GM23248 (cell line): ENCODE data around the gene SPG21. TPM values are rescaled to one million over a fixed set of nuclear protein-coding genes. Genes with fewer than 3 reads are reported as not detected.

ENCODE experiments used
- DNase-seq: peaks from one replicate; pipeline ENCODE4 v3.0.0-alpha.2; 2015
- H2AFZ ChIP-seq: fragments of 200-600 bp; sonication (generic); 2 replicates; pipeline ENCODE4 v1.6.1; 2016; ENCODE audit warnings: antibody characterized with exemption
- H3F3A ChIP-seq: fragments of 200-600 bp; sonication (generic); 2 replicates; pipeline ENCODE4 v1.6.1; 2016; ENCODE audit warnings: mild to moderate bottlenecking, antibody characterized with exemption, mixed run types; ENCODE audit not compliant: insufficient read depth
- H3K27ac ChIP-seq: fragments of 200-600 bp; sonication (generic); 2 replicates; pipeline ENCODE4 v1.5.1; 2016; ENCODE audit warnings: mild to moderate bottlenecking
- H3K27me3 ChIP-seq: fragments of 200-600 bp; sonication (generic); replicated peaks from 2 replicates; pipeline ENCODE4 v1.6.1; 2016; ENCODE audit warnings: mild to moderate bottlenecking; ENCODE audit not compliant: insufficient read depth
- H3K36me3 ChIP-seq: fragments of 200-600 bp; sonication (generic); 2 replicates; pipeline ENCODE4 v1.6.1; 2016; ENCODE audit warnings: low read depth, mild to moderate bottlenecking
- H3K4me1 ChIP-seq: fragments of 200-600 bp; sonication (generic); 2 replicates; pipeline ENCODE4 v1.6.1; 2016; ENCODE audit warnings: mild to moderate bottlenecking; ENCODE audit not compliant: insufficient read depth
- H3K4me2 ChIP-seq: fragments of 200-600 bp; sonication (generic); one replicate; pipeline ENCODE4 v1.6.1; 2016; ENCODE audit warnings: mild to moderate bottlenecking; ENCODE audit not compliant: unreplicated experiment
- H3K4me3 ChIP-seq: fragments of 200-600 bp; sonication (generic); 2 replicates; pipeline ENCODE4 v1.5.1; 2016; ENCODE audit warnings: mild to moderate bottlenecking
- H3K79me2 ChIP-seq: fragments of 200-600 bp; sonication (generic); 2 replicates; pipeline ENCODE4 v1.6.1; 2016; ENCODE audit warnings: mild to moderate bottlenecking; ENCODE audit not compliant: insufficient read depth
- H3K9ac ChIP-seq: fragments of 200-600 bp; sonication (generic); 2 replicates; pipeline ENCODE4 v1.6.1; 2016; ENCODE audit warnings: mild to moderate bottlenecking
- H3K9me2 ChIP-seq: fragments of 200-600 bp; sonication (generic); 2 replicates; pipeline ENCODE4 v1.6.1; 2016; ENCODE audit warnings: mixed run types, mild to moderate bottlenecking, moderate library complexity; ENCODE audit not compliant: insufficient read depth
- H3K9me3 ChIP-seq: fragments of 200-600 bp; sonication (generic); one replicate; pipeline ENCODE4 v1.6.1; 2017; ENCODE audit warnings: low read depth
- H4K20me1 ChIP-seq: fragments of 200-600 bp; sonication (generic); 2 replicates; pipeline ENCODE4 v1.6.0; 2016; ENCODE audit not compliant: insufficient read depth
- EZH2 ChIP-seq: fragments of 200-600 bp; sonication (generic); IDR thresholded peaks from 2 replicates; pipeline ENCODE4 v1.6.1; 2018; ENCODE audit warnings: antibody characterized with exemption, mild to moderate bottlenecking; ENCODE audit not compliant: insufficient read depth, poor library complexity, severe bottlenecking
- EZH2phosphoT487 ChIP-seq: fragments of 200-600 bp; sonication (generic); IDR thresholded peaks from 2 replicates; pipeline ENCODE4 v1.6.1; 2018; ENCODE audit warnings: antibody characterized with exemption, moderate library complexity, mild to moderate bottlenecking, low read depth; ENCODE audit not compliant: insufficient read depth
- WGBS, 2 experiments: methylation state at CpG; one replicate each; pipeline ENCODE4 v1.1.6; 2015 to 2017; ENCODE audit warnings: low lambda C conversion rate in 2 of 2, low coverage in 1 of 2; ENCODE audit errors: missing lambda C conversion rate in 2 of 2; 5-methylcytosine and 5-hydroxymethylcytosine counted together
- in situ Hi-C: fragments of 300-500 bp; cut with MboI; formaldehyde crosslinking; loops from 2 replicates; pipeline ENCODE4 v1.15.0; 2020
- polyA plus RNA-seq: library from polyadenylated mRNA; unstranded; fragments of >200 nt; fragmentation: Nextera tagmentation; extraction: Ambion mirVana; gene quantifications from 2 replicates; pipeline ENCODE4 v1.2.1, GENCODE V29; 2016
- total RNA-seq: library from RNA; depleted of rRNA; stranded (reverse); fragments of >200 nt; shearing (Covaris generic); gene quantifications from 2 replicates; pipeline ENCODE4 v1.2.3, GENCODE V29; 2014

The SPG21 gene
- total and polyA plus RNA-seq, 2 experiments from 2014 or later: 78.4 to 106 TPM

DNA sequence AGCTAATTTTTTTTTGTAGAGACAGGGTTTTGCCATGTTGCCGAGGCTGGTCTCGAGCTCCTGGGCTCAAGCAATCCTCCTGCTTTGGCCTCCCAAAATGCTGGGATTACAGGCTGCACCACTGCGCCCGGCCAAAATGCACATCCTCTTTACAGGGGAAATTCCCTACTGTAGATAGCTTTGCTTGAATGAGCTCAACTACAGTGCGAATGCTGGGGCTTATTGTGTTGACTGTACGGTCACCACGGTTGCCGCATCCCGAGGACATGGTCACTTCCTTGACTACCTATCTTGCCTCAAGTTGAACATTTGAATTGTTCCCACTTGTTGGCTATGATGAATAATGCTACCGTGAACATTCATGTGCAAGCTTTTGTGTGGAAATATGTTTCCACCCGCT lies 45.0 kb upstream of the SPG21 start:
- Histone ChIP-seq H2AFZ (no peak overlapping the region), H3K9me3 (no peaks in the 10 kb centered on the region), H3K79me2 (no peaks in the 10 kb centered on the region), H3K9me2 (no peaks in the 10 kb centered on the region), H3K36me3 (no peaks in the 10 kb centered on the region), H3F3A (no peaks in the 10 kb centered on the region), H3K4me1 (no peaks in the 10 kb centered on the region), H4K20me1 (no peaks in the 10 kb centered on the region), H3K9ac (no peak overlapping the region), H3K4me2 (no peak overlapping the region), H3K4me3 (no peak overlapping the region), H3K27ac (no peak overlapping the region), H3K27me3 (no peaks in the 10 kb centered on the region)
- in situ Hi-C loops: no loop called here
- no peak for TF ChIP-seq EZH2phosphoT487
- TF ChIP-seq EZH2: no peak
- WGBS, 2 experiments: 93 to 95% methylated on average over 11 of the region's 11 CpGs
- DNase-seq: no peak

- H3K36me3 ChIP-seq: no peaks in the 10 kb centered on the region
- peak overlapping the region; percentile 23 for H3K4me2 ChIP-seq
- TF ChIP-seq EZH2phosphoT487 (no peak), EZH2 (no peak)
- H3K9me2 ChIP-seq: no peaks in the 10 kb centered on the region
- no peaks in the 10 kb centered on the region for H4K20me1 ChIP-seq
- in situ Hi-C loops: no loop called here
- H3K9ac ChIP-seq: no peak overlapping the region
- peak; percentile 79 for DNase-seq
- WGBS, 2 experiments: 4% methylated on average over 4 of the region's 4 CpGs
- no peak overlapping the region for H3K4me3 ChIP-seq
- peak overlapping the region; percentile 65 for H2AFZ ChIP-seq
- H3F3A ChIP-seq: no peaks in the 10 kb centered on the region
- H3K27me3 ChIP-seq: no peaks in the 10 kb centered on the region
- H3K27ac ChIP-seq: no peak overlapping the region
- H3K9me3 ChIP-seq: no peaks in the 10 kb centered on the region
- no peaks in the 10 kb centered on the region for H3K4me1 ChIP-seq
- H3K79me2 ChIP-seq: peaks cover 5% of the 10 kb centered on the region
These were observed 44.0 kb upstream of the SPG21 start for GRCh38 chr15:65033659-65034269.

- no peak overlapping the region for H3K9ac ChIP-seq
- H3K27ac ChIP-seq: no peak overlapping the region
- H3K27me3 ChIP-seq: no peaks in the 10 kb centered on the region
- no peaks in the 10 kb centered on the region for H3K36me3 ChIP-seq
- H3F3A ChIP-seq: no peaks in the 10 kb centered on the region
- no peak overlapping the region for H3K4me3 ChIP-seq
- H4K20me1 ChIP-seq: no peaks in the 10 kb centered on the region
- H3K4me1 ChIP-seq: peaks cover 5% of the 10 kb centered on the region
- no peaks in the 10 kb centered on the region for H3K9me2 ChIP-seq
- peaks cover 13% of the 10 kb centered on the region for H3K79me2 ChIP-seq
- peak; percentile 87 for DNase-seq
- no peaks in the 10 kb centered on the region for H3K9me3 ChIP-seq
- H2AFZ ChIP-seq: peak overlapping the region; percentile 65
- WGBS, 2 experiments: 24 to 26% methylated on average over 13 of the region's 13 CpGs
- in situ Hi-C loops: no loop called here
- H3K4me2 ChIP-seq: peak overlapping the region; percentile 23
- no peak for TF ChIP-seq EZH2phosphoT487
- TF ChIP-seq EZH2: no peak
These were observed 43.3 kb upstream of the SPG21 start for GRCh38 chr15:65032801-65033537.

DNA sequence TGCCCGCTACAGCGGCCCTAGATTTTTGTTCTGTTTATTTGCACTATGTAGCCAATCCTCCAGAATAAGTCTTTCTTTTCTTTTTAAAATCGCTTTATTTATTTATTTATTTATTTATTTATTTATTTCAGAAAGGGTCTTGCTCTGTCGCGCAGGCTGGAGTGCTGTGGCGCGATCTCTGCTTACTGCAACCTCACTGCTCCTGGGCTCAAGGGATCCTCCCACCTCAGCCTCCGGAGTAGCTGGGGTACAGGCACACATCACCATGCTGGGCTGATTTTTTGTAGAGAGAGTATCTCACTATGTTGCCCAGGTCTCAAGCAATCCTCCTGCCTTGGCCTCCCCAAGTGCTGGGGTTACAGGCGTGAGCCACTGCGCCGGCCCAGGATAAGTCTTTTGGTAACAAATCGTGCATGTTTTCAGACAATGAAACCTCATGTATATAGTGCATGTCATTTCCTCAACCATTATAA lies 40.1 kb upstream of the SPG21 start:
- Histone ChIP-seq H3K4me3 (peak overlapping the region; percentile 93), H3K9ac (no peak overlapping the region; the same call in 1 of the 2 replicates), H3K4me1 (peaks cover 15% of the 10 kb centered on the region), H3F3A (no peaks in the 10 kb centered on the region), H3K27me3 (no peaks in the 10 kb centered on the region), H4K20me1 (0 out of 2 replicates have a peak, but pooled peaks cover 3% of the 10 kb centered on the region), H3K27ac (no peak overlapping the region), H3K4me2 (peak overlapping the region; percentile 100), H3K79me2 (peaks cover 21% of the 10 kb centered on the region), H2AFZ (0 out of 2 replicates have a peak overlapping the region, but pooled peaks have one; percentile 7), H3K9me3 (no peaks in the 10 kb centered on the region), H3K36me3 (peaks cover 2% of the 10 kb centered on the region; the same call in 1 of the 2 replicates), H3K9me2 (no peaks in the 10 kb centered on the region)
- WGBS, 2 experiments: 59 to 64% methylated on average over 12 of the region's 12 CpGs
- TF ChIP-seq EZH2phosphoT487 (no peak), EZH2 (no peak)
- in situ Hi-C loops: no loop called here
- no peak for DNase-seq
